ENCODE measurements around the gene OR52I1. TPM values are rescaled to one million over a fixed set of nuclear protein-coding genes. Genes with fewer than 3 reads are reported as not detected.

OR52I1 gene
- polyA plus RNA-seq, 3 donors = 0.09 TPM; not detected in 2

DNA sequence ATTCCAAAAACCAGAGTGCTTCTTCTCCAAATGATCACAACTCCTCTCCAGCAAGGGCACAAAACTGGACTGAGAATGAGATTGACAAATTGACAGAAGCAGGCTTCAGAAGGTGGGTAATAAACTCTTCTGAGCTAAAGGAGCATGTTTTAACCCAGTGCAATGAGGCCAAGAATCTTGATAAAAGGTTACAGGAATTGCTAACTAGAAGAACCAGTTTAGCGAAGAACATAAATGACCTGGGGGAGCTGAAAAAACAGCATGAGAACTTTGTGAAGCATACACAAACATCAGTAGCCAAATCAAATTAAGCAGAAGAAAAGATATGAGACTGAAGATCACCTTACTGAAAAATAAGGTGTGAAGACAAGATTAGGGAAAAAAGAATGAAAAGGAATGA lies 33.4 kb upstream of the OR52I1 start:
- Histone ChIP-seq H4K20me1 (ENCODE audit: insufficient read depth, low read length) (no peaks in the 10 kb centered on the region), H3K27ac (ENCODE audit: low read depth in 1 of 2, low read length in 2 of 2) (no peak overlapping the region), H2AFZ (ENCODE audit: insufficient read depth, low read depth, low read length, poor library complexity, severe bottlenecking) (no peak overlapping the region), H3K36me3 (replicated peaks in 1 of 2; ENCODE audit: control insufficient read depth in 1 of 2, insufficient read depth in 2 of 2, low read length in 2 of 2) (no peaks in the 10 kb centered on the region), H3K9me3 (replicated peaks in 1 of 2; ENCODE audit: control insufficient read depth in 1 of 2, insufficient read depth in 1 of 2, low read length in 2 of 2) (no peaks in the 10 kb centered on the region), H3K27me3 (ENCODE audit: control insufficient read depth in 2 of 2, insufficient read depth in 2 of 2, low read length in 2 of 2) (no peaks in the 10 kb centered on the region), H3K4me2 (replicated peaks; ENCODE audit: extremely low read depth, low read length, poor library complexity, severe bottlenecking) (no peak overlapping the region), H3K79me2 (ENCODE audit: insufficient read depth, low read length) (no peaks in the 10 kb centered on the region), H3K9ac (ENCODE audit: insufficient read depth, low read length, poor library complexity, severe bottlenecking) (no peak overlapping the region), H3K4me3 (replicated peaks in 1 of 3; ENCODE audit: low read depth in 2 of 3, low read length in 3 of 3) (no peak overlapping the region), H3K4me1 (ENCODE audit: control insufficient read depth in 1 of 2, insufficient read depth in 2 of 2, low read length in 2 of 2) (no peaks in the 10 kb centered on the region)
- no peak for DNase-seq
- WGBS (ENCODE audit: insufficient coverage) = no CpG with 5 or more reads among the region's 1 CpG
- Mint-ChIP-seq H3K4me1 (no peaks in the 10 kb centered on the region), H3K27me3 (ENCODE audit: low read depth in 3 of 3) (peaks cover 8 to 29% (median 17%) of the 10 kb centered on the region in 3 donors), H3K4me3 (no peak overlapping the region), H3K9me3 (peaks cover 4 to 26% (median 14%) of the 10 kb centered on the region in 7 donors), H3K27ac (no peak overlapping the region), H3K36me3 (no peaks in the 10 kb centered on the region)
- TF ChIP-seq, protein P1, sequence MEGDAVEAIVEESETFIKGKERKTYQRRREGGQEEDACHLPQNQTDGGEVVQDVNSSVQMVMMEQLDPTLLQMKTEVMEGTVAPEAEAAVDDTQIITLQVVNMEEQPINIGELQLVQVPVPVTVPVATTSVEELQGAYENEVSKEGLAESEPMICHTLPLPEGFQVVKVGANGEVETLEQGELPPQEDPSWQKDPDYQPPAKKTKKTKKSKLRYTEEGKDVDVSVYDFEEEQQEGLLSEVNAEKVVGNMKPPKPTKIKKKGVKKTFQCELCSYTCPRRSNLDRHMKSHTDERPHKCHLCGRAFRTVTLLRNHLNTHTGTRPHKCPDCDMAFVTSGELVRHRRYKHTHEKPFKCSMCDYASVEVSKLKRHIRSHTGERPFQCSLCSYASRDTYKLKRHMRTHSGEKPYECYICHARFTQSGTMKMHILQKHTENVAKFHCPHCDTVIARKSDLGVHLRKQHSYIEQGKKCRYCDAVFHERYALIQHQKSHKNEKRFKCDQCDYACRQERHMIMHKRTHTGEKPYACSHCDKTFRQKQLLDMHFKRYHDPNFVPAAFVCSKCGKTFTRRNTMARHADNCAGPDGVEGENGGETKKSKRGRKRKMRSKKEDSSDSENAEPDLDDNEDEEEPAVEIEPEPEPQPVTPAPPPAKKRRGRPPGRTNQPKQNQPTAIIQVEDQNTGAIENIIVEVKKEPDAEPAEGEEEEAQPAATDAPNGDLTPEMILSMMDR (IDR thresholded peaks at IDR 0.05) = no peak
- intact Hi-C loops (cut with micrococcal nuclease) = no loop called here

GRCh38 chr11:4565371-4565770 lies 28.5 kb upstream of the OR52I1 start:
- TF ChIP-seq, protein P1 (IDR thresholded peaks at IDR 0.05) = no peak
- Histone ChIP-seq H3K9me3 (replicated peaks in 1 of 2; ENCODE audit: control insufficient read depth in 1 of 2, insufficient read depth in 1 of 2, low read length in 2 of 2) (peaks cover 0 to 5% of the 10 kb centered on the region in 2 donors), H3K9ac (ENCODE audit: insufficient read depth, low read length, poor library complexity, severe bottlenecking) (no peak overlapping the region), H3K4me3 (replicated peaks in 1 of 3; ENCODE audit: low read depth in 2 of 3, low read length in 3 of 3) (no peak overlapping the region), H3K36me3 (replicated peaks in 1 of 2; ENCODE audit: control insufficient read depth in 1 of 2, insufficient read depth in 2 of 2, low read length in 2 of 2) (no peaks in the 10 kb centered on the region), H3K79me2 (ENCODE audit: insufficient read depth, low read length) (no peaks in the 10 kb centered on the region), H4K20me1 (ENCODE audit: insufficient read depth, low read length) (no peaks in the 10 kb centered on the region), H3K27me3 (ENCODE audit: control insufficient read depth in 2 of 2, insufficient read depth in 2 of 2, low read length in 2 of 2) (no peaks in the 10 kb centered on the region), H2AFZ (ENCODE audit: insufficient read depth, low read depth, low read length, poor library complexity, severe bottlenecking) (no peak overlapping the region), H3K4me2 (replicated peaks; ENCODE audit: extremely low read depth, low read length, poor library complexity, severe bottlenecking) (no peak overlapping the region), H3K27ac (ENCODE audit: low read depth in 1 of 2, low read length in 2 of 2) (no peak overlapping the region), H3K4me1 (ENCODE audit: control insufficient read depth in 1 of 2, insufficient read depth in 2 of 2, low read length in 2 of 2) (no peaks in the 10 kb centered on the region)
- no CpG with 5 or more reads among the region's 3 CpGs for WGBS (ENCODE audit: insufficient coverage)
- intact Hi-C loops (cut with micrococcal nuclease) = no loop called here
- Mint-ChIP-seq H3K4me1 (no peaks in the 10 kb centered on the region), H3K9me3 (peaks cover 4 to 30% (median 15%) of the 10 kb centered on the region in 7 donors), H3K36me3 (no peaks in the 10 kb centered on the region), H3K27me3 (ENCODE audit: low read depth in 3 of 3) (peaks cover 3 to 20% (median 8%) of the 10 kb centered on the region in 3 donors), H3K27ac (no peak overlapping the region), H3K4me3 (no peak overlapping the region)
- no peak for DNase-seq

Data from CD14-positive monocyte (primary cell).